Activated naive CD4-positive, alpha-beta T cell treated with anti-CD3 and anti-CD28 coated beads, Interleukin-2, amount 50 U/mL, for 72 hours (primary cell): ENCODE results near the gene SIK3. TPM values are rescaled to one million over a fixed set of nuclear protein-coding genes. Genes with fewer than 3 reads are reported as not detected.

Experiments used
- ATAC-seq, 2 donors: fragments of 150-1000 bp; cut with Tn5 transposase; 2 replicates each; pipeline ENCODE4 v1.10.0; 2021; ENCODE audit warnings: mild to moderate bottlenecking in 2 of 2, moderate library complexity in 2 of 2
- DNase-seq, 2 donors: peaks; one replicate each; pipeline ENCODE4 v3.0.0; 2021 to 2022; ENCODE audit warnings: low spot score in 2 of 2
- H3K27ac Mint-ChIP-seq, 2 donors: one replicate each; pipeline ENCODE4 v1.8.0; 2022; ENCODE audit warnings: mild to moderate bottlenecking in 2 of 2, mixed read lengths in 2 of 2
- H3K36me3 Mint-ChIP-seq, 2 donors: one replicate each; pipeline ENCODE4 v1.8.0; 2022; ENCODE audit warnings: mixed read lengths in 2 of 2
- H3K9me3 Mint-ChIP-seq, 2 donors: one replicate each; pipeline ENCODE4 v1.8.0; 2022; ENCODE audit warnings: mixed read lengths in 2 of 2
- total RNA-seq, 2 donors: library from RNA; stranded (reverse); gene quantifications; one replicate each; pipeline ENCODE4 v1.2.3, GENCODE V29; 2022

SIK3 gene
- total RNA-seq, 2 donors from 2014 or later = 14.6 to 39.5 TPM

GRCh38 chr11:116953530-116954285, 144.5 kb downstream of the SIK3 start:
- DNase-seq = no peak
- no peaks in the 10 kb centered on the region for H3K9me3 Mint-ChIP-seq
- ATAC-seq = no peak
- H3K27ac Mint-ChIP-seq = no peak overlapping the region
- peaks cover 0 to 14% of the 10 kb centered on the region in 2 donors for H3K36me3 Mint-ChIP-seq

- ATAC-seq (no peak), DNase-seq (no peak)
- Mint-ChIP-seq H3K27ac (no peak overlapping the region), H3K9me3 (no peaks in the 10 kb centered on the region), H3K36me3 (peaks cover 0 to 14% of the 10 kb centered on the region in 2 donors)
Measured at GRCh38 chr11:116951762-116952161, 146.5 kb downstream of the SIK3 start.

GRCh38 chr11:116950210-116950609, 148.0 kb downstream of the SIK3 start:
- no peak overlapping the region for H3K27ac Mint-ChIP-seq
- ATAC-seq = no peak
- H3K9me3 Mint-ChIP-seq = no peaks in the 10 kb centered on the region
- peaks cover 0 to 9% of the 10 kb centered on the region in 2 donors for H3K36me3 Mint-ChIP-seq
- no peak for DNase-seq

- Mint-ChIP-seq H3K36me3 (peaks cover 0 to 9% of the 10 kb centered on the region in 2 donors), H3K9me3 (no peaks in the 10 kb centered on the region), H3K27ac (peak overlapping the region in 1 of 2 donors; percentile 6)
- peak in 1 of 2 donors; percentile 37 for DNase-seq
- ATAC-seq = peak; percentile 94 to 98
Measured at GRCh38 chr11:116948391-116948790, 149.8 kb downstream of the SIK3 start.

GRCh38 chr11:116946414-116946813, 151.8 kb downstream of the SIK3 start:
- Mint-ChIP-seq H3K9me3 (no peaks in the 10 kb centered on the region), H3K27ac (peak overlapping the region in 1 of 2 donors; percentile 63), H3K36me3 (peaks cover 0 to 9% of the 10 kb centered on the region in 2 donors)
- DNase-seq (no peak), ATAC-seq (no peak)

- no peak overlapping the region for H3K27ac Mint-ChIP-seq
- no peak for DNase-seq
- no peak for ATAC-seq
Measured at GRCh38 chr11:116939499-116939898, 158.7 kb downstream of the SIK3 start.

GRCh38 chr11:116938471-116939070, 159.7 kb downstream of the SIK3 start:
- peaks cover 9 to 21% of the 10 kb centered on the region in 2 donors for H3K36me3 Mint-ChIP-seq

More at GRCh38 chr11:116939499-116939898, 158.7 kb downstream of the SIK3 start:
- H3K9me3 Mint-ChIP-seq = peaks cover 0 to 6% of the 10 kb centered on the region in 2 donors
- peaks cover 9 to 12% of the 10 kb centered on the region in 2 donors for H3K36me3 Mint-ChIP-seq

GRCh38 chr11:116936754-116937446, 161.3 kb downstream of the SIK3 start:
- peaks cover 9 to 25% of the 10 kb centered on the region in 2 donors for H3K36me3 Mint-ChIP-seq
- DNase-seq = no peak
- H3K9me3 Mint-ChIP-seq = peaks cover 0 to 18% of the 10 kb centered on the region in 2 donors
- H3K27ac Mint-ChIP-seq = no peak overlapping the region
- ATAC-seq = no peak

More at GRCh38 chr11:116938471-116939070, 159.7 kb downstream of the SIK3 start:
- Mint-ChIP-seq H3K9me3 (peaks cover 0 to 15% of the 10 kb centered on the region in 2 donors), H3K27ac (no peak overlapping the region)
- DNase-seq (no peak), ATAC-seq (no peak)

- peaks cover 9 to 25% of the 10 kb centered on the region in 2 donors for H3K36me3 Mint-ChIP-seq
- ATAC-seq (no peak), DNase-seq (no peak)
- H3K27ac Mint-ChIP-seq = no peak overlapping the region
- peaks cover 0 to 18% of the 10 kb centered on the region in 2 donors for H3K9me3 Mint-ChIP-seq
Measured at GRCh38 chr11:116935514-116935913, 162.7 kb downstream of the SIK3 start.

- Mint-ChIP-seq H3K27ac (no peak overlapping the region), H3K9me3 (peaks cover 0 to 18% of the 10 kb centered on the region in 2 donors), H3K36me3 (peaks cover 9 to 25% of the 10 kb centered on the region in 2 donors)
- ATAC-seq (no peak), DNase-seq (no peak)
Measured at GRCh38 chr11:116935089-116935488, 163.1 kb downstream of the SIK3 start.

GRCh38 chr11:116933961-116934360, 164.3 kb downstream of the SIK3 start:
- Mint-ChIP-seq H3K36me3 (peaks cover 9 to 25% of the 10 kb centered on the region in 2 donors), H3K9me3 (peaks cover 0 to 18% of the 10 kb centered on the region in 2 donors), H3K27ac (no peak overlapping the region)
- DNase-seq = no peak
- ATAC-seq = no peak

- no peak for ATAC-seq
- DNase-seq = no peak
- peaks cover 9 to 25% of the 10 kb centered on the region in 2 donors for H3K36me3 Mint-ChIP-seq
- H3K9me3 Mint-ChIP-seq = peaks cover 0 to 18% of the 10 kb centered on the region in 2 donors
- peak overlapping the region; percentile 69 to 91 for H3K27ac Mint-ChIP-seq
Measured at GRCh38 chr11:116932181-116932580, 166.0 kb downstream of the SIK3 start.

- peaks cover 0 to 15% of the 10 kb centered on the region in 2 donors for H3K9me3 Mint-ChIP-seq
- H3K36me3 Mint-ChIP-seq = peaks cover 1 to 17% of the 10 kb centered on the region in 2 donors
- DNase-seq (peak in 1 of 2 donors; percentile 47), ATAC-seq (peak; percentile 78 to 85)
- H3K27ac Mint-ChIP-seq = peak overlapping the region; percentile 69 to 95
Measured at GRCh38 chr11:116931206-116931953, 166.8 kb downstream of the SIK3 start.

GRCh38 chr11:116930586-116930985, 167.6 kb downstream of the SIK3 start:
- H3K36me3 Mint-ChIP-seq = peaks cover 0 to 15% of the 10 kb centered on the region in 2 donors
- no peak for DNase-seq
- no peak for ATAC-seq
- peak overlapping the region; percentile 69 to 95 for H3K27ac Mint-ChIP-seq
- peaks cover 0 to 13% of the 10 kb centered on the region in 2 donors for H3K9me3 Mint-ChIP-seq

GRCh38 chr11:116930177-116930576, 168.1 kb downstream of the SIK3 start:
- peaks cover 0 to 13% of the 10 kb centered on the region in 2 donors for H3K9me3 Mint-ChIP-seq
- H3K36me3 Mint-ChIP-seq = peaks cover 0 to 16% of the 10 kb centered on the region in 2 donors
- H3K27ac Mint-ChIP-seq = peak overlapping the region; percentile 69 to 95
- ATAC-seq (peak; percentile 8 to 35), DNase-seq (peak in 1 of 2 donors; percentile 40)

GRCh38 chr11:116929414-116930090, 168.7 kb downstream of the SIK3 start:
- H3K27ac Mint-ChIP-seq = peak overlapping the region; percentile 69 to 89
- peaks cover 0 to 13% of the 10 kb centered on the region in 2 donors for H3K9me3 Mint-ChIP-seq
- ATAC-seq = no peak
- DNase-seq = no peak
- peaks cover 0 to 21% of the 10 kb centered on the region in 2 donors for H3K36me3 Mint-ChIP-seq
